Cardiac fibroblast (primary cell): ENCODE data around the gene TEX10.

Experiments
- DNase-seq, 2 donors: peaks; one replicate each; pipeline versions ENCODE4 v3.0.0 to v3.0.0-alpha.2; 2010; ENCODE audit warnings: low read depth in 2 of 2
- H3K4me3 ChIP-seq, 2 donors: replicated peaks in 1 of 2; 1 replicate in 1 of 2; 2 replicates in 1 of 2; pipeline ENCODE4 v1.5.1; 2011; ENCODE audit warnings: low read depth in 2 of 2, low read length in 2 of 2, mild to moderate bottlenecking in 2 of 2, moderate library complexity in 1 of 2
- TF ChIP-seq, protein P1 (sequence below): IDR thresholded peaks from one replicate; pipeline ENCODE4 v1.5.1; 2011; ENCODE audit warnings: low read depth, mild to moderate bottlenecking, low read length, inconsistent platforms

Gene TEX10

GRCh38 chr9:100281066-100281465, 71.7 kb downstream of the TEX10 start:
- H3K4me3 ChIP-seq, result no peak overlapping the region
- TF ChIP-seq, protein P1, sequence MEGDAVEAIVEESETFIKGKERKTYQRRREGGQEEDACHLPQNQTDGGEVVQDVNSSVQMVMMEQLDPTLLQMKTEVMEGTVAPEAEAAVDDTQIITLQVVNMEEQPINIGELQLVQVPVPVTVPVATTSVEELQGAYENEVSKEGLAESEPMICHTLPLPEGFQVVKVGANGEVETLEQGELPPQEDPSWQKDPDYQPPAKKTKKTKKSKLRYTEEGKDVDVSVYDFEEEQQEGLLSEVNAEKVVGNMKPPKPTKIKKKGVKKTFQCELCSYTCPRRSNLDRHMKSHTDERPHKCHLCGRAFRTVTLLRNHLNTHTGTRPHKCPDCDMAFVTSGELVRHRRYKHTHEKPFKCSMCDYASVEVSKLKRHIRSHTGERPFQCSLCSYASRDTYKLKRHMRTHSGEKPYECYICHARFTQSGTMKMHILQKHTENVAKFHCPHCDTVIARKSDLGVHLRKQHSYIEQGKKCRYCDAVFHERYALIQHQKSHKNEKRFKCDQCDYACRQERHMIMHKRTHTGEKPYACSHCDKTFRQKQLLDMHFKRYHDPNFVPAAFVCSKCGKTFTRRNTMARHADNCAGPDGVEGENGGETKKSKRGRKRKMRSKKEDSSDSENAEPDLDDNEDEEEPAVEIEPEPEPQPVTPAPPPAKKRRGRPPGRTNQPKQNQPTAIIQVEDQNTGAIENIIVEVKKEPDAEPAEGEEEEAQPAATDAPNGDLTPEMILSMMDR, result no peak
- DNase-seq, result peak in 1 of 2 donors; percentile 39

DNA sequence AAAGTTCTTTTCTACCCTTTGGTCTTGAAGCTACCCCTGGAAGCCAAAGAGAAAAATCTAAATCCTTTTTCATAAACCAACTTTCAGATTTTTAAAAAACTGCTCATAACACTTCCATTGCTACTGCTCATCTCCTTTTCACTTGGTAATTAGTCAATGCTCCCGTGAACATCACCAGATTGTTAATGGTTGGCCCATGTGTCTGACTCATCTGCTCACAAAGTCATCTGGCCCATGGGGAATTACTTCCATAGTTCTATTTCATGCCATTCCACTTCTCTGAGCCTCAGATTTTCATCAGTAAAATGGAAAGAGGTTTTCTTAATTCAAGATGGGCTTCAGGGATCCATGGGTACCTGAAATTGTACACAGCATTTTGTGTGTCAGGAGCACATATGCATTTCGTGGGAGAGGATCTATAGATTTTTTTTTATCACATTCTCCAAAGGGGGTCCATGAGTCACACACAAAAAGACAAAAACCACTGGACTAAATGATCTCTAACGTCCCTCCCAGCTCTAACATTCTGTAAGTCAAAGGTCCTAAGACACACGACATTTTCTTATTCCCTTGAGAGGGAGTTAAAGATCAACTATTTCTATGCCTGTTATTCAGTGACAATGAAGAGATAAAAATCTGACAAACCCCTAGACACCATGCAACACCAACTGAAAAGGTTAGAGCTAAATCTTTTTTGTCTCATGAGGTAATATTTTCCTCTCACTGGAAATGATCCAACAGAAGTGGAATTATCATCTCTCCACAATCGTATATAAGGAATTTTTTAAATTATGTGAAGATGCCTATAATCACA, 75.4 kb downstream of the TEX10 start:
- TF ChIP-seq, protein P1, result no peak
- no peak overlapping the region for H3K4me3 ChIP-seq
- DNase-seq, result peak; percentile 23 to 82

GRCh38 chr9:100269656-100270055, 83.1 kb downstream of the TEX10 start:
- no peak overlapping the region for H3K4me3 ChIP-seq
- DNase-seq, result no peak
- TF ChIP-seq, protein P1, result no peak

DNA sequence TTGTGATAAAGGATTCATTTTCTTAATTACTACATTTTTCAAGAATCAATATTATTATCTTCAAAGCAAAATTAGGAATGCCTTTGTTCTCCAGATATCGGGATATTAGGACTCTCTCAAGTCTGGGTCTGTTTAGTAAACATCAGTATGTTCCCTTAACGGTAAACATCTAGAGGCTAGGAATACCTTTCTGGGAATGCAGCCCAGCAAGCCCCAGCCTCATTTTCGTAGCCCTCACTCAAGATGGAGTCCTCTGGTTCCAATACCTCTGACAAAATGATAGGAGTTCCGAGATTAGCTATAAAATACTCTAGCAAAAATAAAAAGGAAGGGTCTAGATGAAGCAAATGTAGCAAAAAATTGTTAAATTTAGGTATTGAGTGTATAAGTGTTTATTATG, 84.5 kb downstream of the TEX10 start:
- TF ChIP-seq, protein P1, result no peak
- no peak for DNase-seq
- H3K4me3 ChIP-seq, result no peak overlapping the region

DNA sequence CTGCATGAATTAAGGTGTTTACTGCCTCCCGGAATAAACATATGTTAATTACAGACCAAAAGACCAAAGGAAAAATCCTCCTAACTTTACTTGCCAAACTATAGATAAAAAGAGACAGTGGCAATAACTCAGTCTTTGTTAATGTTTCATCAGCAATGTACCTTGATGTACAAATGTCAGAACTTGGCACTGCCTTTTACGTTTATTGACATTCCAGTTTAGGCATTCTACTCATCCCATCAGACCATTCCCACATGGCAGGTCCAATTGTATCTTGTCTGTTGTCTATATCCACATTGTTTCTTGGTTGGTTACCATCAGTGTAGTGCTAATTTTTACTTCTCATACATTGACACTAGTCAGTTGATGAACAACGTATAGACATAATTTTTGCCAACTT, 85.5 kb downstream of the TEX10 start:
- H3K4me3 ChIP-seq, result no peak overlapping the region
- DNase-seq, result no peak
- TF ChIP-seq, protein P1, result no peak
